SU-DHL-6 (cell line): Measurements from ENCODE around the gene MLKL.
"Not testable (repeated sequence)": the region's sequence is repeated elsewhere in the genome, so short reads cannot be mapped to it uniquely, and the experiment has no call there.

Source experiments
- H2AFZ ChIP-seq: fragments of 200-600 bp; sonication (generic); 2 replicates; pipeline ENCODE4 v1.6.1; 2014; ENCODE audit warnings: low read depth, mild to moderate bottlenecking, moderate library complexity, mixed read lengths, antibody characterized with exemption, low read length; ENCODE audit not compliant: severe bottlenecking
- H3F3A ChIP-seq: fragments of 200-600 bp; shearing (Covaris generic); 2 replicates; pipeline ENCODE4 v1.6.0; 2016; ENCODE audit warnings: antibody characterized with exemption, mild to moderate bottlenecking; ENCODE audit not compliant: insufficient read depth
- H3K27ac ChIP-seq: fragments of 200-600 bp; sonication (generic); 2 replicates; pipeline ENCODE4 v1.5.1; 2016; ENCODE audit warnings: low read depth, mild to moderate bottlenecking, low read length, moderate library complexity, mixed read lengths
- H3K27me3 ChIP-seq: fragments of 200-600 bp; sonication (generic), shearing (Covaris generic); 2 replicates; pipeline ENCODE4 v1.6.0; 2014; ENCODE audit warnings: mild to moderate bottlenecking, low read length
- H3K36me3 ChIP-seq: fragments of 200-600 bp; sonication (generic); 2 replicates; pipeline ENCODE4 v1.6.1; 2014; ENCODE audit warnings: mild to moderate bottlenecking, low read length, mixed read lengths
- H3K4me2 ChIP-seq: fragments of 300-600, 200-600 bp; shearing (Covaris generic), sonication (generic); 2 replicates; pipeline ENCODE4 v1.6.0; 2014; ENCODE audit warnings: low read length, low read depth, mild to moderate bottlenecking; ENCODE audit not compliant: poor library complexity, severe bottlenecking
- H3K4me3 ChIP-seq: fragments of 200-600 bp; sonication (generic); 2 replicates; pipeline ENCODE4 v1.5.1; 2014; ENCODE audit warnings: antibody characterized with exemption, low read length, mild to moderate bottlenecking, mixed read lengths; ENCODE audit not compliant: insufficient read depth, poor library complexity, severe bottlenecking
- H3K79me2 ChIP-seq: fragments of 200-600 bp; sonication (generic); 2 replicates; pipeline ENCODE4 v1.6.1; 2014; ENCODE audit warnings: mild to moderate bottlenecking, low read length, moderate library complexity; ENCODE audit not compliant: insufficient read depth
- H3K9ac ChIP-seq: fragments of 200-600 bp; sonication (generic); 2 replicates; pipeline ENCODE4 v1.7.0; 2014; ENCODE audit warnings: mild to moderate bottlenecking, low read length
- H3K9me2 ChIP-seq: fragments of 200-600 bp; sonication (generic); replicated peaks from 2 replicates; pipeline ENCODE4 v1.6.1; 2014; ENCODE audit warnings: low read length; ENCODE audit not compliant: insufficient read depth
- H3K9me3 ChIP-seq: fragments of 200-600 bp; sonication (generic); 2 replicates; pipeline ENCODE4 v1.6.1; 2014; ENCODE audit warnings: low read length, mixed read lengths; ENCODE audit not compliant: insufficient read depth
- H4K20me1 ChIP-seq: fragments of 200-600 bp; sonication (generic); 2 replicates; pipeline ENCODE4 v1.6.1; 2014; ENCODE audit warnings: low read depth, mild to moderate bottlenecking, antibody characterized with exemption, low read length, moderate library complexity, mixed read lengths
- CTCF ChIP-seq: fragments of 200-600 bp; sonication (generic); IDR thresholded peaks from one replicate; pipeline ENCODE4 v1.5.1; 2017; ENCODE audit warnings: antibody characterized with exemption, mild to moderate bottlenecking, low read length, moderate library complexity; ENCODE audit not compliant: insufficient read depth, poor library complexity, severe bottlenecking
- EZH2phosphoT487 ChIP-seq: fragments of 200-600 bp; sonication (generic), shearing (Covaris generic); conservative IDR thresholded peaks from 2 replicates; pipeline ENCODE4 v1.6.1; 2018; ENCODE audit warnings: mild to moderate bottlenecking, antibody characterized with exemption, low read length, moderate library complexity, mixed read lengths

The MLKL gene

GRCh38 chr16:74724820-74725549, 24.3 kb upstream of the MLKL start:
- Histone ChIP-seq H2AFZ (no peak overlapping the region), H3K4me3 (no peak overlapping the region)

GRCh38 chr16:74723256-74723655, 22.6 kb upstream of the MLKL start:
- TF ChIP-seq EZH2phosphoT487 (no peak), CTCF (no peak)
- Histone ChIP-seq H3K9me2 (no peaks in the 10 kb centered on the region), H3K27me3 (no peaks in the 10 kb centered on the region), H3K9ac (no peak overlapping the region), H3K79me2 (no peaks in the 10 kb centered on the region), H4K20me1 (no peaks in the 10 kb centered on the region), H3K9me3 (no peaks in the 10 kb centered on the region), H3K27ac (no peak overlapping the region), H3F3A (no peaks in the 10 kb centered on the region), H3K4me2 (no peak overlapping the region), H3K4me3 (no peak overlapping the region), H3K36me3 (no peaks in the 10 kb centered on the region), H2AFZ (no peak overlapping the region)

More at GRCh38 chr16:74724820-74725549, 24.3 kb upstream of the MLKL start:
- Histone ChIP-seq H3K9ac (no peak overlapping the region), H3K27me3 (no peaks in the 10 kb centered on the region), H3K4me2 (no peak overlapping the region), H3K79me2 (no peaks in the 10 kb centered on the region), H3K9me2 (no peaks in the 10 kb centered on the region), H3F3A (no peaks in the 10 kb centered on the region), H3K9me3 (no peaks in the 10 kb centered on the region), H3K27ac (no peak overlapping the region), H3K36me3 (no peaks in the 10 kb centered on the region), H4K20me1 (no peaks in the 10 kb centered on the region)
- no peak for TF ChIP-seq EZH2phosphoT487
- TF ChIP-seq CTCF, result no peak

- H3K27ac ChIP-seq, H3K9ac ChIP-seq, H3K4me3 ChIP-seq, H3K79me2 ChIP-seq, H3K36me3 ChIP-seq, H3K9me2 ChIP-seq, H3K27me3 ChIP-seq, H3K9me3 ChIP-seq, H3K4me2 ChIP-seq, H3F3A ChIP-seq, H4K20me1 ChIP-seq, H2AFZ ChIP-seq: not testable (repeated sequence)
Observed at GRCh38 chr16:74722156-74722555, 21.5 kb upstream of the MLKL start.

GRCh38 chr16:74721716-74722115, 21.1 kb upstream of the MLKL start:
- no peak for TF ChIP-seq EZH2phosphoT487
- no peak for TF ChIP-seq CTCF
- Histone ChIP-seq H3F3A (no peaks in the 10 kb centered on the region), H3K9me2 (no peaks in the 10 kb centered on the region), H3K79me2 (no peaks in the 10 kb centered on the region), H2AFZ (no peak overlapping the region), H3K4me2 (no peak overlapping the region), H3K4me3 (no peak overlapping the region), H3K27ac (no peak overlapping the region), H3K9ac (no peak overlapping the region), H3K36me3 (no peaks in the 10 kb centered on the region), H4K20me1 (no peaks in the 10 kb centered on the region), H3K9me3 (no peaks in the 10 kb centered on the region), H3K27me3 (no peaks in the 10 kb centered on the region)
